GM19240 (cell line): Measurements from ENCODE around the gene PTCD2.

Experiments
- DNase-seq: peaks from one replicate; pipeline ENCODE4 v3.0.0; 2011; ENCODE audit warnings: low spot score; ENCODE audit not compliant: insufficient read length

The PTCD2 gene

GRCh38 chr5:72415616-72416325 lies 95.6 kb downstream of the PTCD2 start:
- DNase-seq: no peak

GRCh38 chr5:72417333-72418062 lies 97.3 kb downstream of the PTCD2 start:
- no peak for DNase-seq
